HEK293 (cell line): ENCODE results near the gene TMC4.
A peak's percentile ranks its signal among the peaks of the same experiment; 100 is the strongest.

Experiments
- EGR2 ChIP-seq: fragments of 450-650 bp; formaldehyde crosslinking; IDR thresholded peaks from 2 replicates; pipeline ENCODE4 v1.5.1; 2016; ENCODE audit warnings: low read depth, missing biosample characterization, missing genetic modification characterization
- FEZF1 ChIP-seq: fragments of 450-650 bp; formaldehyde crosslinking; IDR thresholded peaks from 2 replicates; pipeline ENCODE4 v1.5.1; 2016; ENCODE audit warnings: missing biosample characterization, missing genetic modification characterization
- GLIS1 ChIP-seq: fragments of 450-650 bp; formaldehyde crosslinking; IDR thresholded peaks from 2 replicates; pipeline ENCODE4 v1.5.1; 2016; ENCODE audit warnings: missing biosample characterization, missing genetic modification characterization
- KLF10 ChIP-seq: fragments of 450-650 bp; IDR thresholded peaks from 2 replicates; pipeline ENCODE4 v1.5.1; 2018; ENCODE audit warnings: missing biosample characterization, mild to moderate bottlenecking, missing genetic modification characterization
- PRDM1 ChIP-seq: fragments of 450-650 bp; formaldehyde crosslinking; IDR thresholded peaks from 2 replicates; pipeline ENCODE4; 2016; ENCODE audit warnings: missing biosample characterization, missing genetic modification characterization
- SCRT2 ChIP-seq: fragments of 450-650 bp; formaldehyde crosslinking; IDR thresholded peaks from 2 replicates; pipeline ENCODE4 v1.5.1; 2016; ENCODE audit warnings: missing biosample characterization, missing genetic modification characterization
- SP3 ChIP-seq: fragments of 450-650 bp; formaldehyde crosslinking; IDR thresholded peaks from 2 replicates; pipeline ENCODE4 v1.5.1; 2016; ENCODE audit warnings: missing biosample characterization, missing genetic modification characterization
- TRIM28 ChIP-seq: IDR thresholded peaks from 2 replicates; pipeline ENCODE4 v1.6.1; 2011; ENCODE audit warnings: low read length, control low read depth, borderline replicate concordance
- WT1 ChIP-seq: fragments of 450-650 bp; formaldehyde crosslinking; IDR thresholded peaks from 2 replicates; pipeline ENCODE4 v1.5.1; 2016; ENCODE audit warnings: missing biosample characterization, missing genetic modification characterization
- ZBTB48 ChIP-seq: fragments of 450-650 bp; formaldehyde crosslinking; IDR thresholded peaks from 2 replicates; pipeline ENCODE4 v1.5.1; 2016; ENCODE audit warnings: missing biosample characterization, missing genetic modification characterization
- ZNF155 ChIP-seq: fragments of 450-650 bp; formaldehyde crosslinking; IDR thresholded peaks from 2 replicates; pipeline ENCODE4 v1.5.1; 2016; ENCODE audit warnings: missing biosample characterization, missing genetic modification characterization
- ZNF157 ChIP-seq: fragments of 450-650 bp; formaldehyde crosslinking; IDR thresholded peaks from 2 replicates; pipeline ENCODE4 v1.5.1; 2016; ENCODE audit warnings: missing biosample characterization, missing genetic modification characterization
- ZNF174 ChIP-seq: fragments of 450-650 bp; formaldehyde crosslinking; IDR thresholded peaks from 2 replicates; pipeline ENCODE4 v1.5.0; 2017; ENCODE audit warnings: missing biosample characterization, mild to moderate bottlenecking, missing genetic modification characterization
- ZNF214 ChIP-seq: fragments of 450-650 bp; formaldehyde crosslinking; IDR thresholded peaks from 2 replicates; pipeline ENCODE4 v1.5.1; 2017; ENCODE audit warnings: missing biosample characterization, mild to moderate bottlenecking, missing genetic modification characterization, borderline replicate concordance
- ZNF239 ChIP-seq: fragments of 450-650 bp; formaldehyde crosslinking; IDR thresholded peaks from 2 replicates; pipeline ENCODE4 v1.5.1; 2016; ENCODE audit warnings: missing biosample characterization, missing genetic modification characterization
- ZNF266 ChIP-seq: fragments of 450-650 bp; formaldehyde crosslinking; IDR thresholded peaks from 2 replicates; pipeline ENCODE4 v1.5.1; 2016; ENCODE audit warnings: missing biosample characterization, missing genetic modification characterization, low read depth
- ZNF354C ChIP-seq: fragments of 450-650 bp; formaldehyde crosslinking; IDR thresholded peaks from 2 replicates; pipeline ENCODE4 v1.5.1; 2016; ENCODE audit warnings: missing biosample characterization, missing genetic modification characterization, low read depth, borderline replicate concordance
- ZNF366 ChIP-seq: fragments of 450-650 bp; formaldehyde crosslinking; conservative IDR thresholded peaks from 2 replicates; pipeline ENCODE4 v1.5.1; 2016; ENCODE audit warnings: missing biosample characterization, missing genetic modification characterization
- ZNF423 ChIP-seq: fragments of 450-650 bp; formaldehyde crosslinking; IDR thresholded peaks from 2 replicates; pipeline ENCODE4 v1.5.1; 2016; ENCODE audit warnings: missing biosample characterization, missing genetic modification characterization
- ZNF433 ChIP-seq: fragments of 450-650 bp; formaldehyde crosslinking; IDR thresholded peaks from 2 replicates; pipeline ENCODE4 v1.5.1; 2016; ENCODE audit warnings: missing biosample characterization, missing genetic modification characterization, low read depth
- ZNF544 ChIP-seq: fragments of 450-650 bp; formaldehyde crosslinking; IDR thresholded peaks from 2 replicates; pipeline ENCODE4 v1.5.0; 2017; ENCODE audit warnings: missing biosample characterization, missing genetic modification characterization
- ZNF571 ChIP-seq: fragments of 450-650 bp; formaldehyde crosslinking; IDR thresholded peaks from 2 replicates; pipeline ENCODE4 v1.5.0; 2017; ENCODE audit warnings: missing biosample characterization, missing genetic modification characterization
- ZNF629 ChIP-seq: fragments of 450-650 bp; formaldehyde crosslinking; IDR thresholded peaks from 2 replicates; pipeline ENCODE4 v1.5.1; 2017; ENCODE audit warnings: missing biosample characterization, missing genetic modification characterization
- ZNF670 ChIP-seq: fragments of 450-650 bp; formaldehyde crosslinking; IDR thresholded peaks from 2 replicates; pipeline ENCODE4 v1.5.1; 2016; ENCODE audit warnings: missing biosample characterization, missing genetic modification characterization, low read depth
- ZNF830 ChIP-seq: fragments of 450-650 bp; IDR thresholded peaks from 2 replicates; pipeline ENCODE4 v1.5.0; 2018; ENCODE audit warnings: missing biosample characterization, missing genetic modification characterization, low read depth, mild to moderate bottlenecking, moderate library complexity
- ZNF837 ChIP-seq: fragments of 450-650 bp; formaldehyde crosslinking; IDR thresholded peaks from 2 replicates; pipeline ENCODE4 v1.5.1; 2016; ENCODE audit warnings: missing biosample characterization, missing genetic modification characterization
- ZSCAN23 ChIP-seq: fragments of 450-650 bp; formaldehyde crosslinking; IDR thresholded peaks from 2 replicates; pipeline ENCODE4 v1.5.1; 2016; ENCODE audit warnings: missing biosample characterization, missing genetic modification characterization
- ZXDB ChIP-seq: fragments of 450-650 bp; formaldehyde crosslinking; IDR thresholded peaks from 2 replicates; pipeline ENCODE4 v1.5.1; 2016; ENCODE audit warnings: missing biosample characterization, missing genetic modification characterization
- TF ChIP-seq, protein P1 (sequence below): fragments of 450-650 bp; IDR thresholded peaks from 2 replicates; pipeline ENCODE4 v1.5.1; 2018; ENCODE audit warnings: missing biosample characterization, missing genetic modification characterization
- TF ChIP-seq, protein P2 (sequence below): fragments of 450-650 bp; formaldehyde crosslinking; IDR thresholded peaks from 2 replicates; pipeline ENCODE4 v1.5.1; 2017; ENCODE audit warnings: missing biosample characterization, missing genetic modification characterization
- TF ChIP-seq, protein P3 (sequence below): fragments of 450-650 bp; formaldehyde crosslinking; IDR thresholded peaks from 2 replicates; pipeline ENCODE4 v1.5.1; 2016; ENCODE audit warnings: missing biosample characterization, missing genetic modification characterization
- TF ChIP-seq, protein P4 (sequence below): fragments of 450-650 bp; formaldehyde crosslinking; IDR thresholded peaks from 2 replicates; pipeline ENCODE4 v1.5.1; 2016; ENCODE audit warnings: missing biosample characterization, missing genetic modification characterization
- TF ChIP-seq, protein P5 (sequence below): sonication (generic); formaldehyde crosslinking; IDR thresholded peaks from 2 replicates; pipeline ENCODE4 v1.8.1; 2022; ENCODE audit warnings: mild to moderate bottlenecking, moderate library complexity, missing genetic modification reagents
- TF ChIP-seq, protein P6 (sequence below): fragments of 450-650 bp; formaldehyde crosslinking; IDR thresholded peaks from 2 replicates; pipeline ENCODE4 v1.5.1; 2017; ENCODE audit warnings: missing biosample characterization, missing genetic modification characterization

The TMC4 gene

DNA sequence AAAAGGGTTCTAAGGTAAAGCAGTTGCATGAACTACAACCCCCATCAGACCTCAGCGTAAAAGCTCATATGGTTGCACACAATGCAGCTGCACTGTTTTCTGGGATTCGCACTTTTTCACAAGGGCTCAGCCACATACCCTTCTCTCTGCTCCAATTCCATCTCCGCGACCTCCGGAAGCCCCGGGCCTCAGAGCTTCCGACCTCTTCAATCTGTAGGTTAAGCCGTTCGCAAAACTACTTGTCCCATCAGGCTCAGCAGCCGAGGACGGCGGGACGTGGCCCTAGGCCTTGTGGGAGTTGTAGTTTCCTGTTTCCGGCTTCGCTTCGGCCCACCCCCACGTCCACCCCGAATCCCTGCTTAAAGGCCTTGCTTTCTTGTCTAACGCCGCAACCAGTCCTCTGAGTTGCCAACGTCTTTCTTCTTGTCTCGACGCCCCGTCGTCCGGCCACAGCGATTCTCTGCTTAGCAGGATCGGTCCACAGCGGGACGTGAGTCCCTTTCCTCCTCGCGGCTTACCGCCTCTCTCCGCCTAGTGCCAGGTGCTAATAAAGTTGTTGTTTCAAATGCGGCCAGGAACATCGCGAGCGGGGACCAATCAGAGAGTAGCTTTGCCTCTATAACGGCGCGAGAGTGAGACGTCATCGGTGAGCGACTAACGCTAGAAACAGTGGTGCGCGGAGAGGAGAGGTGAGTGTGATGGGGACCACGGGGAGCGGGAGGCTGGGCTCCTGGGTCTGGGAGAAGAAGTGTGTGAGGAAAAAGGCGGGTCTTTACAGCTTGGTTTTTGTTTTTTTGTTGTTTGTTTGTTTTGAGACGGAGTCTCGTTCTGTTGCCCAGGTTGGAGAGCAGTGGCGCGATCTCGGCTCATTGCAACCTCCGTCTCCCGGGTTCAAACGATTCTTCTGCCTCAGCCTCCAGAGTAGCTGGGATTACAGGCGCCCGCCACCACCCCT, 57.6 kb downstream of the TMC4 start, which contains the start of the genes PRPF31 and TFPT (continued):
- TF ChIP-seq ZNF629 (tag by site-specific recombination) (peak; percentile 78), TRIM28 (peak; percentile 95), ZSCAN23 (tag by site-specific recombination) (no peak; the same call in 1 of the 2 replicates), ZNF571 (tag by site-specific recombination) (no peak), SP3 (tag by site-specific recombination) (peak; percentile 97), ZNF670 (no peak), ZNF354C (no peak), ZBTB48 (tag by site-specific recombination) (no peak; the same call in 1 of the 2 replicates), WT1 (tag by site-specific recombination) (peak; percentile 48; the same call in 1 of the 2 replicates), FEZF1 (tag by site-specific recombination) (peak; percentile 89), GLIS1 (tag by site-specific recombination) (peak; percentile 33), ZNF544 (no peak), ZNF214 (tag by site-specific recombination) (no peak), PRDM1 (no peak), ZNF155 (no peak), ZXDB (peak; percentile 99), ZNF366 (tag by site-specific recombination) (peak; percentile 48; the same call in 1 of the 2 replicates), ZNF266 (tag by site-specific recombination) (no peak), SCRT2 (peak; percentile 67), ZNF837 (tag by site-specific recombination) (no peak), KLF10 (0 out of 2 replicates have a peak, but pooled peaks have one; percentile 28), ZNF239 (tag by site-specific recombination) (peak; percentile 64; the same call in 1 of the 2 replicates), ZNF423 (no peak), ZNF157 (no peak), ZNF433 (tag by site-specific recombination) (no peak), EGR2 (tag by site-specific recombination) (peak; percentile 74), ZNF830 (tag by site-specific recombination) (no peak), ZNF174 (tag by site-specific recombination) (no peak)
- TF ChIP-seq, protein P1, sequence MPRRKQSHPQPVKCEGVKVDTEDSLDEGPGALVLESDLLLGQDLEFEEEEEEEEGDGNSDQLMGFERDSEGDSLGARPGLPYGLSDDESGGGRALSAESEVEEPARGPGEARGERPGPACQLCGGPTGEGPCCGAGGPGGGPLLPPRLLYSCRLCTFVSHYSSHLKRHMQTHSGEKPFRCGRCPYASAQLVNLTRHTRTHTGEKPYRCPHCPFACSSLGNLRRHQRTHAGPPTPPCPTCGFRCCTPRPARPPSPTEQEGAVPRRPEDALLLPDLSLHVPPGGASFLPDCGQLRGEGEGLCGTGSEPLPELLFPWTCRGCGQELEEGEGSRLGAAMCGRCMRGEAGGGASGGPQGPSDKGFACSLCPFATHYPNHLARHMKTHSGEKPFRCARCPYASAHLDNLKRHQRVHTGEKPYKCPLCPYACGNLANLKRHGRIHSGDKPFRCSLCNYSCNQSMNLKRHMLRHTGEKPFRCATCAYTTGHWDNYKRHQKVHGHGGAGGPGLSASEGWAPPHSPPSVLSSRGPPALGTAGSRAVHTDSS (tag by site-specific recombination): peak; percentile 40; the same call in 1 of the 2 replicates
- TF ChIP-seq, protein P2, sequence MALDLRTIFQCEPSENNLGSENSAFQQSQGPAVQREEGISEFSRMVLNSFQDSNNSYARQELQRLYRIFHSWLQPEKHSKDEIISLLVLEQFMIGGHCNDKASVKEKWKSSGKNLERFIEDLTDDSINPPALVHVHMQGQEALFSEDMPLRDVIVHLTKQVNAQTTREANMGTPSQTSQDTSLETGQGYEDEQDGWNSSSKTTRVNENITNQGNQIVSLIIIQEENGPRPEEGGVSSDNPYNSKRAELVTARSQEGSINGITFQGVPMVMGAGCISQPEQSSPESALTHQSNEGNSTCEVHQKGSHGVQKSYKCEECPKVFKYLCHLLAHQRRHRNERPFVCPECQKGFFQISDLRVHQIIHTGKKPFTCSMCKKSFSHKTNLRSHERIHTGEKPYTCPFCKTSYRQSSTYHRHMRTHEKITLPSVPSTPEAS (tag by site-specific recombination): no peak
- TF ChIP-seq, protein P3, sequence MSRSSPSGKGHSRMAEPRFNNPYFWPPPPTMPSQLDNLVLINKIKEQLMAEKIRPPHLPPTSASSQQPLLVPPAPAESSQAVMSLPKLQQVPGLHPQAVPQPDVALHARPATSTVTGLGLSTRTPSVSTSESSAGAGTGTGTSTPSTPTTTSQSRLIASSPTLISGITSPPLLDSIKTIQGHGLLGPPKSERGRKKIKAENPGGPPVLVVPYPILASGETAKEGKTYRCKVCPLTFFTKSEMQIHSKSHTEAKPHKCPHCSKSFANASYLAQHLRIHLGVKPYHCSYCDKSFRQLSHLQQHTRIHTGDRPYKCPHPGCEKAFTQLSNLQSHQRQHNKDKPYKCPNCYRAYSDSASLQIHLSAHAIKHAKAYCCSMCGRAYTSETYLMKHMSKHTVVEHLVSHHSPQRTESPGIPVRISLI (tag by site-specific recombination): 0 out of 2 replicates have a peak, but pooled peaks have one; percentile 43
- TF ChIP-seq, protein P4, sequence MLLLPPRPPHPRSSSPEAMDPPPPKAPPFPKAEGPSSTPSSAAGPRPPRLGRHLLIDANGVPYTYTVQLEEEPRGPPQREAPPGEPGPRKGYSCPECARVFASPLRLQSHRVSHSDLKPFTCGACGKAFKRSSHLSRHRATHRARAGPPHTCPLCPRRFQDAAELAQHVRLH (tag by site-specific recombination): peak; percentile 97
- TF ChIP-seq, protein P5, sequence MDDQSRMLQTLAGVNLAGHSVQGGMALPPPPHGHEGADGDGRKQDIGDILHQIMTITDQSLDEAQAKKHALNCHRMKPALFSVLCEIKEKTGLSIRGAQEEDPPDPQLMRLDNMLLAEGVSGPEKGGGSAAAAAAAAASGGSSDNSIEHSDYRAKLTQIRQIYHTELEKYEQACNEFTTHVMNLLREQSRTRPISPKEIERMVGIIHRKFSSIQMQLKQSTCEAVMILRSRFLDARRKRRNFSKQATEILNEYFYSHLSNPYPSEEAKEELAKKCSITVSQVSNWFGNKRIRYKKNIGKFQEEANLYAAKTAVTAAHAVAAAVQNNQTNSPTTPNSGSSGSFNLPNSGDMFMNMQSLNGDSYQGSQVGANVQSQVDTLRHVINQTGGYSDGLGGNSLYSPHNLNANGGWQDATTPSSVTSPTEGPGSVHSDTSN (CRISPR knock-in tag): no peak
- TF ChIP-seq, protein P6, sequence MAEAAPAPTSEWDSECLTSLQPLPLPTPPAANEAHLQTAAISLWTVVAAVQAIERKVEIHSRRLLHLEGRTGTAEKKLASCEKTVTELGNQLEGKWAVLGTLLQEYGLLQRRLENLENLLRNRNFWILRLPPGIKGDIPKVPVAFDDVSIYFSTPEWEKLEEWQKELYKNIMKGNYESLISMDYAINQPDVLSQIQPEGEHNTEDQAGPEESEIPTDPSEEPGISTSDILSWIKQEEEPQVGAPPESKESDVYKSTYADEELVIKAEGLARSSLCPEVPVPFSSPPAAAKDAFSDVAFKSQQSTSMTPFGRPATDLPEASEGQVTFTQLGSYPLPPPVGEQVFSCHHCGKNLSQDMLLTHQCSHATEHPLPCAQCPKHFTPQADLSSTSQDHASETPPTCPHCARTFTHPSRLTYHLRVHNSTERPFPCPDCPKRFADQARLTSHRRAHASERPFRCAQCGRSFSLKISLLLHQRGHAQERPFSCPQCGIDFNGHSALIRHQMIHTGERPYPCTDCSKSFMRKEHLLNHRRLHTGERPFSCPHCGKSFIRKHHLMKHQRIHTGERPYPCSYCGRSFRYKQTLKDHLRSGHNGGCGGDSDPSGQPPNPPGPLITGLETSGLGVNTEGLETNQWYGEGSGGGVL (tag by site-specific recombination): no peak
